ENCODE results near the gene PMVK.
A peak's percentile ranks its signal among the peaks of the same experiment; 100 is the strongest.

PMVK gene

GRCh38 chr1:154945962-154946850 lies 9.7 kb upstream of the PMVK start:
- no peak for DNase-seq (ENCODE audit: low spot score)

- DNase-seq (ENCODE audit: low spot score): no peak
Measured at GRCh38 chr1:154945160-154945961, 8.8 kb upstream of the PMVK start.

GRCh38 chr1:154944401-154945159 lies 8.1 kb upstream of the PMVK start:
- peak; percentile 86 for DNase-seq (ENCODE audit: low spot score)

- peak; percentile 95 for DNase-seq (ENCODE audit: low spot score)
Measured at GRCh38 chr1:154943649-154944400, 7.3 kb upstream of the PMVK start.

- no peak for DNase-seq (ENCODE audit: low spot score)
Measured at GRCh38 chr1:154941333-154942013, 5.0 kb upstream of the PMVK start.

GRCh38 chr1:154940651-154941194 lies 4.2 kb upstream of the PMVK start:
- DNase-seq (ENCODE audit: low spot score): no peak

GRCh38 chr1:154940213-154940560 lies 3.7 kb upstream of the PMVK start:
- DNase-seq (ENCODE audit: low spot score): no peak

GRCh38 chr1:154938604-154939399 lies 2.3 kb upstream of the PMVK start:
- no peak for DNase-seq (ENCODE audit: low spot score)

GRCh38 chr1:154937988-154938386 lies 1.5 kb upstream of the PMVK start:
- no peak for DNase-seq (ENCODE audit: low spot score)

GRCh38 chr1:154937085-154937987 lies 817 bp upstream of the PMVK start:
- DNase-seq (ENCODE audit: low spot score): peak; percentile 99

GRCh38 chr1:154935749-154936554 lies 567 bp downstream of the PMVK start:
- no peak for DNase-seq (ENCODE audit: low spot score)

- no peak for DNase-seq (ENCODE audit: low spot score)
Measured at GRCh38 chr1:154934358-154934948, 2.1 kb downstream of the PMVK start.

- no peak for DNase-seq (ENCODE audit: low spot score)
Measured at GRCh38 chr1:154931940-154932487, 4.5 kb downstream of the PMVK start.

- no peak for DNase-seq (ENCODE audit: low spot score)
Measured at GRCh38 chr1:154926201-154926600, 10.3 kb downstream of the PMVK start.

GRCh38 chr1:154925335-154926170 lies 11.0 kb downstream of the PMVK start:
- DNase-seq (ENCODE audit: low spot score): no peak

- DNase-seq (ENCODE audit: low spot score): no peak
Measured at GRCh38 chr1:154923695-154924094, 12.8 kb downstream of the PMVK start.

All from NAMALWA (cell line).